ENCODE data around the gene ANP32D.
"Not testable (repeated sequence)": the region's sequence is repeated elsewhere in the genome, so short reads cannot be mapped to it uniquely, and the experiment has no call there.

ANP32D gene

GRCh38 chr12:48472259-48472658 is at the start of gene ANP32D:
Gene ANP32D (plus strand): TSS chr12:48472559. CDS start chr12:48472665, 106 bp downstream.
- Mint-ChIP-seq H3K36me3 (peaks cover 6% of the 10 kb centered on the region), H3K4me1 (no peaks in the 10 kb centered on the region), H3K27me3 (peaks cover 46% of the 10 kb centered on the region), H3K27ac (no peak within 1 kb of the TSS), H3K9me3 (peaks cover 25% of the 10 kb centered on the region), H3K4me3 (no peak within 1 kb of the TSS)
- ATAC-seq, result no peak

DNA sequence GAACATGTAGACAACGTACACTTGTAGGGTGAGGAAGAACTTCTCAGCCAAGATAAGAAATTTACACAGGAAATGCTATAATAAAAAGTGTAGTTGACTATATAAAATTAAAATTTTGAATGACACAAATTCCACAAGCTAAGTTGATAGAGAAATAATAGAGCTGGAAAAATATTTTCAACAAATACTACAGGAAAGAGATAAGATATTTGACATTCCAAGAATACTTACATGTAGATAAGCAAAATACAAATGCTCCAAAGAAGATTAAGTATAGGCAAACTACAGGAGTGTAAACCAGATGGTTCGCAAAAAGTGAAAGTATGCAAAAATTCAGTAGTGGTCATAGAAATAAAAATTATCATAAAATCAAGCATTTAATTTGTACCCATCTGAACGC is 49.2 kb upstream of the ANP32D start:
- no peak overlapping the region for H3K4me3 Mint-ChIP-seq
- no peak for ATAC-seq
- H3K9me3 Mint-ChIP-seq, result peaks cover 3% of the 10 kb centered on the region
- H3K27me3 Mint-ChIP-seq, result peaks cover 44% of the 10 kb centered on the region
- H3K36me3 Mint-ChIP-seq, result no peaks in the 10 kb centered on the region
- H3K27ac Mint-ChIP-seq, result no peak overlapping the region
- no peaks in the 10 kb centered on the region for H3K4me1 Mint-ChIP-seq

DNA sequence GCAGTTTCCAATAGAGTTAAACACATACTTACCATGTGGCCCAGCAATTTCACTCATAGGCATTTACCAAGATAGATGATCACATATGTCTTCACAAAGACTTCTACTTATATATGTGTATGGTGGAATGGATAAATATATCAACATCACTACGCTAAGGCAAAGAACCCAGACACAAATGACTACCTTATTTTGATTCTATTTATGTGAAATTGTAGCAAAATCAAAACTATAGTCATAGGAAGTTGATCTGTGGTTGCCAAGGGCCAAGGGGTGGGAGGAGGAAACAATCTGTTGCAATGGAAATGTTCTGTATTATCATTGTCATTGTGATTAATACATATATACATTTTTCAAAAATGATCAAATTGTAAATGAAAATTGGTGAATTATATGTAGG is 47.7 kb upstream of the ANP32D start:
- Mint-ChIP-seq H3K9me3 (peaks cover 7% of the 10 kb centered on the region), H3K36me3 (no peaks in the 10 kb centered on the region), H3K4me1 (no peaks in the 10 kb centered on the region), H3K27me3 (peaks cover 54% of the 10 kb centered on the region), H3K4me3 (no peak overlapping the region), H3K27ac (no peak overlapping the region)
- no peak for ATAC-seq

GRCh38 chr12:48434016-48434415 is 38.3 kb upstream of the ANP32D start:
- not testable (repeated sequence) for ATAC-seq, H3K27ac Mint-ChIP-seq, H3K4me1 Mint-ChIP-seq, H3K36me3 Mint-ChIP-seq, H3K4me3 Mint-ChIP-seq
- H3K27me3 Mint-ChIP-seq, result peaks cover 45% of the 10 kb centered on the region
- H3K9me3 Mint-ChIP-seq, result peaks cover 19% of the 10 kb centered on the region

- Mint-ChIP-seq H3K27ac (no peak overlapping the region), H3K36me3 (no peaks in the 10 kb centered on the region), H3K9me3 (peaks cover 5% of the 10 kb centered on the region), H3K4me1 (no peaks in the 10 kb centered on the region), H3K27me3 (peaks cover 19% of the 10 kb centered on the region), H3K4me3 (no peak overlapping the region)
- ATAC-seq, result no peak
These were observed 31.3 kb upstream of the ANP32D start for GRCh38 chr12:48441069-48441468.

- ATAC-seq, result peak; percentile 43
- Mint-ChIP-seq H3K36me3 (no peaks in the 10 kb centered on the region), H3K27ac (no peak overlapping the region), H3K4me1 (no peaks in the 10 kb centered on the region), H3K9me3 (no peaks in the 10 kb centered on the region), H3K4me3 (no peak overlapping the region), H3K27me3 (peaks cover 9% of the 10 kb centered on the region)
These were observed 30.0 kb upstream of the ANP32D start for GRCh38 chr12:48442179-48442847.

DNA sequence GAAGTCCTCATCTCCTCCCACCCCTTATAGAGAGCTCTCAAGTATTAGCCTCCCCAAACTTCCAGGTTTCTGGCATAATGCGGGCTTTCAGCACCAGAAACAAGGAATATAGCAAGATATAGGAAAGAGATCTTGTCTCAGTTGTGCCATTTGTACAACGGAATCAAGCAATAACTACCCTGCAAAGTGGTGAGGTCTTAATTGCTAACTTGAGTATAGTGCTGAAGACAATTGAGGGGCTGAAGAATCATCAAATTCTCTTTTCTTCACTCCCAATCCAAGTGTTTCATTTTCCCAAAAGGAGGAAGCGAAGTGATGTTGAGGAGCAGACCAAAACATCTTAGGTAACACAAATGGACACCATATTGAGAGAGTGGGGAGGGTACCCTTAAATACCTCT is 26.8 kb upstream of the ANP32D start:
- ATAC-seq, result no peak
- H3K36me3 Mint-ChIP-seq, result peaks cover 8% of the 10 kb centered on the region
- H3K4me1 Mint-ChIP-seq, result no peaks in the 10 kb centered on the region
- no peak overlapping the region for H3K4me3 Mint-ChIP-seq
- H3K9me3 Mint-ChIP-seq, result peaks cover 3% of the 10 kb centered on the region
- H3K27me3 Mint-ChIP-seq, result peaks cover 19% of the 10 kb centered on the region
- no peak overlapping the region for H3K27ac Mint-ChIP-seq

- Mint-ChIP-seq H3K4me3 (no peak overlapping the region), H3K27me3 (peaks cover 22% of the 10 kb centered on the region), H3K27ac (no peak overlapping the region), H3K4me1 (no peaks in the 10 kb centered on the region), H3K36me3 (peaks cover 8% of the 10 kb centered on the region), H3K9me3 (peaks cover 3% of the 10 kb centered on the region)
- ATAC-seq, result no peak
These were observed 26.1 kb upstream of the ANP32D start for GRCh38 chr12:48446161-48446776.

DNA sequence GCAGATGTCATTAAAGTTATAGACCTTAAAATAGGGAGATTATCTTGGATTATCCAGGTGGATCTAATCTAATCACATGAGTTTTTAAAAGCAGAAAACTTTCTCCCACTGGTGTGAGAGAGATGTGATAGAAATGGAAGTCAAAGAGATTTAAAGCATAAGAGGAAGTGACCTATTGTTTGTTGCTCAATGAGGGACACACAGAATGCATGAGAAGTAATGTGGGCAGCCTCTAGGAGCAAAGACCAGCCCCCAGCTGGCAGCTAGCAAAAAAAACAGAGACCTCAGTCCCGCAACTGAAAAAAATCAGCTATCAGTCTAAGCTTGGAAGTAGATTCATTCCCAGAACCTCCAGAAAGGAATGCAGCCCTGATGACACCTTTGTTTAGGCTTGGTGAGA is 24.6 kb upstream of the ANP32D start:
- H3K9me3 Mint-ChIP-seq, result peaks cover 3% of the 10 kb centered on the region
- no peaks in the 10 kb centered on the region for H3K4me1 Mint-ChIP-seq
- no peak for ATAC-seq
- H3K36me3 Mint-ChIP-seq, result peaks cover 8% of the 10 kb centered on the region
- no peak overlapping the region for H3K27ac Mint-ChIP-seq
- no peak overlapping the region for H3K4me3 Mint-ChIP-seq
- H3K27me3 Mint-ChIP-seq, result peaks cover 22% of the 10 kb centered on the region

DNA sequence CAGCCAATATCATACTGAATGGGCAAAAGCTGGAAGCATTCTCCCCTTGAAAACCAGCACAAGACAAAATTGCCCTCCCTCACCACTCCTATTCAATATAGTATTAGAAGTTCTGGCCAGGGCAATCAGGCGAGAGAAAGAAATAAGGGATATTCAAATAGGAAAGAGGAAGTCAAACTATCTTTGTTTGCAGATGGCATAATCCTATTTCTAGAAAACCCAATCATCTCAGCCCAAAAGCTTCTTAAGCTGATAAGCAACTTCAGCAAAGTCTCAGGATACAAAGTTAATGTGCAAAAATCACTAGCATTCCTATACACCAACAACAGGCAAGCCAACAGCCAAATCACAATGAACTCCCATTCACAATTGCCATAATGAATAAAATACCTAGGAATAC is 21.0 kb upstream of the ANP32D start:
- H3K27ac Mint-ChIP-seq, result no peak overlapping the region
- ATAC-seq, result no peak
- peaks cover 8% of the 10 kb centered on the region for H3K36me3 Mint-ChIP-seq
- H3K4me1 Mint-ChIP-seq, result no peaks in the 10 kb centered on the region
- peaks cover 13% of the 10 kb centered on the region for H3K27me3 Mint-ChIP-seq
- H3K9me3 Mint-ChIP-seq, result peaks cover 7% of the 10 kb centered on the region
- H3K4me3 Mint-ChIP-seq, result no peak overlapping the region

GRCh38 chr12:48452961-48453360 is 19.4 kb upstream of the ANP32D start:
- not testable (repeated sequence) for H3K4me3 Mint-ChIP-seq, H3K36me3 Mint-ChIP-seq, H3K9me3 Mint-ChIP-seq, H3K27ac Mint-ChIP-seq, ATAC-seq, H3K4me1 Mint-ChIP-seq
- peaks cover 13% of the 10 kb centered on the region for H3K27me3 Mint-ChIP-seq

- no peak for ATAC-seq
These were observed 17.7 kb upstream of the ANP32D start for GRCh38 chr12:48454667-48455066.

GRCh38 chr12:48455116-48455515 is 17.2 kb upstream of the ANP32D start:
- H3K9me3 Mint-ChIP-seq, result peaks cover 4% of the 10 kb centered on the region
- H3K4me1 Mint-ChIP-seq, result no peaks in the 10 kb centered on the region
- peaks cover 3% of the 10 kb centered on the region for H3K36me3 Mint-ChIP-seq
- H3K4me3 Mint-ChIP-seq, result no peak overlapping the region
- peaks cover 21% of the 10 kb centered on the region for H3K27me3 Mint-ChIP-seq
- H3K27ac Mint-ChIP-seq, result no peak overlapping the region
- ATAC-seq, result no peak

More at GRCh38 chr12:48454667-48455066, 17.7 kb upstream of the ANP32D start:
- no peaks in the 10 kb centered on the region for H3K4me1 Mint-ChIP-seq
- peaks cover 7% of the 10 kb centered on the region for H3K9me3 Mint-ChIP-seq
- H3K27me3 Mint-ChIP-seq, result peaks cover 24% of the 10 kb centered on the region
- H3K36me3 Mint-ChIP-seq, result peaks cover 7% of the 10 kb centered on the region
- H3K27ac Mint-ChIP-seq, result no peak overlapping the region
- H3K4me3 Mint-ChIP-seq, result no peak overlapping the region

DNA sequence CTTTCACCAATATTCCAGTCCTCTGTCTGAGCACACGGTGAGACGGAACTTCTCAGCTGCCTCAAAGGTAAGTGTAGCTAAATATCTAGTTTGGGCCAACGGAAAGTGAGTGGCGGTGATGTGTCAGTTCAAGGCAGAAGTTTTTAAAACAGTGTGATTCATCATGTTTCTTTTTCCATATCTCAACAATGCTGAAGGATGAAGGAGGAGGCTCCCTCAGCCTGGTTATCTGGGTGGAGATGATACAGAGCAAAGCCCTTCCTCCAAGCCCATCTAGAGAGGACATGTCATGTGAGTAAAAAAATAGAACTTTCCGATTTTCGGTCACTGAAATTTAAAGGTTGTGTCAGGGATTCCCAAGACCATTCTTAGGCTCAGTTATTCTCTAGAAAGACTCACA is 13.1 kb upstream of the ANP32D start:
- ATAC-seq, result no peak
- Mint-ChIP-seq H3K27ac (no peak overlapping the region), H3K9me3 (peaks cover 3% of the 10 kb centered on the region), H3K36me3 (no peaks in the 10 kb centered on the region), H3K4me1 (no peaks in the 10 kb centered on the region), H3K27me3 (peaks cover 34% of the 10 kb centered on the region), H3K4me3 (no peak overlapping the region)

- not testable (repeated sequence) for H3K27ac Mint-ChIP-seq, ATAC-seq, H3K36me3 Mint-ChIP-seq, H3K4me3 Mint-ChIP-seq, H3K4me1 Mint-ChIP-seq
- H3K27me3 Mint-ChIP-seq, result peaks cover 23% of the 10 kb centered on the region
- peaks cover 30% of the 10 kb centered on the region for H3K9me3 Mint-ChIP-seq
These were observed 3.3 kb upstream of the ANP32D start for GRCh38 chr12:48469027-48469426.

DNA sequence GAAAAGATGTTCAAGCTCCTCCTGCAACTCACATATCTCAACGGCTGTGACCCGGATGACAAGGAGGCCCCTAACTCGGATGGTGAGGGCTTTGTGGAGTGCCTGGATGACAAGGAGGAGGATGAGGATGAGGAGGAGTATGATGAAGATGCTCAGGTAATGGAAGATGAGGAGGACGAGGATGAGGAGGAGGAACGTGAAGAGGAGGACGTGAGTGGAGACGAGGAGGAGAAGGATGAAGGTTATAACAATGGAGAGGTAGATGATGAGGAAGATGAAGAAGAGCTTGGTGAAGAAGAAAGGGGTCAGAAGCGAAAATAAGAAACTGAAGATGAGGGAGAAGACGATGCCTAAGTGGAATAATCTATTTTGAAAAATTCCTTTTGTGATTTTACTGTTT is 702 bp downstream of the ANP32D start:
- Mint-ChIP-seq H3K36me3 (peaks cover 6% of the 10 kb centered on the region), H3K27me3 (peaks cover 47% of the 10 kb centered on the region), H3K4me3 (no peak overlapping the region), H3K9me3 (peaks cover 24% of the 10 kb centered on the region), H3K27ac (no peak overlapping the region), H3K4me1 (no peaks in the 10 kb centered on the region)
- ATAC-seq, result no peak
